ENCODE results near the gene SLC16A7. TPM values are rescaled to one million over a fixed set of nuclear protein-coding genes. Genes with fewer than 3 reads are reported as not detected.

The SLC16A7 gene
- total RNA-seq, 2 donors from 2014 or later: 2.2 to 3.6 TPM

GRCh38 chr12:59736359-59736758 is 140.5 kb downstream of the SLC16A7 start:
- Mint-ChIP-seq H3K4me3 (no peak overlapping the region), H3K4me1 (peaks cover 23% of the 10 kb centered on the region), H3K27ac (peak overlapping the region; percentile 5), H3K9me3 (peaks cover 2% of the 10 kb centered on the region), H3K27me3 (ENCODE audit: insufficient read depth) (no peaks in the 10 kb centered on the region), H3K36me3 (ENCODE audit: low read depth) (no peaks in the 10 kb centered on the region)
- no peak overlapping the region for H3K9ac ChIP-seq (ENCODE audit: extremely low read depth, low read length, poor library complexity, severe bottlenecking)
- H3K9me3 ChIP-seq (ENCODE audit: control insufficient read depth, low read length): no peaks in the 10 kb centered on the region
- H3K27me3 ChIP-seq (ENCODE audit: control insufficient read depth, insufficient read depth, low read length, poor library complexity, severe bottlenecking): no peaks in the 10 kb centered on the region
- H3K4me3 ChIP-seq (ENCODE audit: low read length): no peak overlapping the region
- TF ChIP-seq CTCF (conservative IDR thresholded peaks at IDR 0.05): no peak
- 87 to 100% methylated on average over 1 of the region's 1 CpG for WGBS, 2 experiments (ENCODE audit: insufficient coverage in 1 of 2, insufficient read length in 1 of 2)
- peaks cover 3% of the 10 kb centered on the region for H3K4me1 ChIP-seq (ENCODE audit: control insufficient read depth, insufficient read depth, low read length)
- DNase-seq: no peak
- no peak overlapping the region for H3K27ac ChIP-seq (ENCODE audit: low read depth, low read length)
- no peaks in the 10 kb centered on the region for H3K36me3 ChIP-seq (ENCODE audit: control insufficient read depth, insufficient read depth, low read length)

GRCh38 chr12:59736786-59737185 is 141.0 kb downstream of the SLC16A7 start:
- Histone ChIP-seq H3K4me1 (ENCODE audit: control insufficient read depth, insufficient read depth, low read length) (peaks cover 3% of the 10 kb centered on the region), H3K9me3 (ENCODE audit: control insufficient read depth, low read length) (no peaks in the 10 kb centered on the region), H3K9ac (ENCODE audit: extremely low read depth, low read length, poor library complexity, severe bottlenecking) (no peak overlapping the region), H3K4me3 (ENCODE audit: low read length) (no peak overlapping the region), H3K36me3 (ENCODE audit: control insufficient read depth, insufficient read depth, low read length) (no peaks in the 10 kb centered on the region), H3K27ac (ENCODE audit: low read depth, low read length) (no peak overlapping the region), H3K27me3 (ENCODE audit: control insufficient read depth, insufficient read depth, low read length, poor library complexity, severe bottlenecking) (no peaks in the 10 kb centered on the region)
- DNase-seq: peak; percentile 61
- Mint-ChIP-seq H3K9me3 (peaks cover 2% of the 10 kb centered on the region), H3K36me3 (ENCODE audit: low read depth) (no peaks in the 10 kb centered on the region), H3K27ac (peak overlapping the region; percentile 5), H3K4me1 (peaks cover 23% of the 10 kb centered on the region), H3K4me3 (no peak overlapping the region), H3K27me3 (ENCODE audit: insufficient read depth) (no peaks in the 10 kb centered on the region)
- 47% methylated on average over 1 of the region's 1 CpG; no CpG with 5 or more reads in 1 of the 2 experiments for WGBS, 2 experiments (ENCODE audit: insufficient coverage in 1 of 2, insufficient read length in 1 of 2)
- TF ChIP-seq CTCF (conservative IDR thresholded peaks at IDR 0.05): no peak

GRCh38 chr12:59737725-59738463 is 142.1 kb downstream of the SLC16A7 start:
- Mint-ChIP-seq H3K36me3 (ENCODE audit: low read depth) (no peaks in the 10 kb centered on the region), H3K4me1 (peaks cover 23% of the 10 kb centered on the region), H3K9me3 (peaks cover 2% of the 10 kb centered on the region), H3K27ac (peak overlapping the region; percentile 71), H3K4me3 (no peak overlapping the region), H3K27me3 (ENCODE audit: insufficient read depth) (no peaks in the 10 kb centered on the region)
- H3K36me3 ChIP-seq (ENCODE audit: control insufficient read depth, insufficient read depth, low read length): no peaks in the 10 kb centered on the region
- 89% methylated on average over 1 of the region's 3 CpGs; no CpG with 5 or more reads in 1 of the 2 experiments for WGBS, 2 experiments (ENCODE audit: insufficient coverage in 1 of 2, insufficient read length in 1 of 2)
- peak overlapping the region; percentile 55 for H3K4me3 ChIP-seq (ENCODE audit: low read length)
- no peak for TF ChIP-seq CTCF (conservative IDR thresholded peaks at IDR 0.05)
- peaks cover 3% of the 10 kb centered on the region for H3K4me1 ChIP-seq (ENCODE audit: control insufficient read depth, insufficient read depth, low read length)
- H3K9me3 ChIP-seq (ENCODE audit: control insufficient read depth, low read length): no peaks in the 10 kb centered on the region
- H3K27me3 ChIP-seq (ENCODE audit: control insufficient read depth, insufficient read depth, low read length, poor library complexity, severe bottlenecking): no peaks in the 10 kb centered on the region
- no peak for DNase-seq
- H3K9ac ChIP-seq (ENCODE audit: extremely low read depth, low read length, poor library complexity, severe bottlenecking): no peak overlapping the region
- no peak overlapping the region for H3K27ac ChIP-seq (ENCODE audit: low read depth, low read length)

Data from endodermal cell (in vitro differentiated cells).